ENCODE data around the gene IFT25. TPM values are rescaled to one million over a fixed set of nuclear protein-coding genes. Genes with fewer than 3 reads are reported as not detected.

Gene IFT25
- total RNA-seq, 1 donor from 2014 or later, result 19.2 TPM

DNA sequence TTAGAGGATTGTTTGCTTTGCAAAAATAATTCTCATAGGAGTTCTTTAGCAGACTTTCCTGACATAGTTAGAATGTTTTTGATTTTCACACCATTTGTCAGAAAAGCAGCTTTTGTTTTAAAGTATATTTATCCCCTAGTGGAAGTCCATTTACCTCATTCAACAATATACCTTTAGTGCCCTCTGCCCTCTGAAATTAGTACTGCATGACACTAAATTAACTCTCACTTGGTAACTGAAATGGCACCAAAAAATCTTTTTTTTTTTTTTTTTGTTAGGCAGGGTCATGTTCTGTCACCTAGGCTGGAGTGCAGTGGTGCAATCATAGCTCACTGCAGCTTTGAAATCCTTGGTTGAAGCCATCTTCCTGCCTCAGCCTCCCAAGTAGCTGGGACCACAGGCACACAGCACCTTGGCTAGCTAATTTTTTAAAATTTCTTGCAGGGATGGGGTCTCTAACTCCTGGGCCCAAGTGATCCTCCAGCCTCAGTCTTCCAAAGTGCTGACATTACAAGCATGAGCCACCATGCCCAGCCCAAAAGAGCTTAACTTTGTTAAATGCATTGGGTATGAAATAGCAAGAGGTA, 14.3 kb upstream of the IFT25 start:
- no peak for DNase-seq (ENCODE audit: low spot score in 2 of 2)
- FAIRE-seq, result no peak

DNA sequence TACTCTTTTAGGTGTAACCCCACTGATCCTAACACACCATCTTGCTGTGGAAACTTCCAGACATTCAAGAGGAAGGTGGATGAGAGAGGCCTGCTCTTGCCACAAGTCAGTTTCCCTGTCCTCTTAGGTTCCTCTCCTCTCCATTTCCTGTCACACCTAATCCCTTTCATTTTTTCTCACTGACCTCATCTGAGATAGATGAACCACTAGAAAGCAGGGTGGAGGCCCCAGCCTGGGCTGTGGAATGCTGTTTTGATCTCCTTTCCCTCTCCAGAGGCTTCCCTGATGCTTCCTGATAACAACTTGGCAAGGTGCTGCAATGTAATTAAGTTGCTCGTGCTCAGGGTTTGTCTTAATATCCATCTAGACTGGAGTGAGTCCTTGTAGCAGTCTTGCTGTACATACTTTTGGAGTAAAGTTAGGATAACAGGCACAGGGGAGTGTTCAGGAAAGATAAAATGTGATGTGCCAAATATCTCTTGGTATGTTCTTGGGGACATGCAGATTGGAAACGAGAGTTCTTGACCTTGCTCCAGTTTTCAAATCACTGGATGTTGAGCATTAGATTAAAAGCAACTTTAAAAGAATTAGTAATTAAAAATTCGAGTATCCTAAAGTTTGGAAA, 11.8 kb upstream of the IFT25 start:
- FAIRE-seq (no peak), DNase-seq (ENCODE audit: low spot score in 2 of 2) (no peak)

DNA sequence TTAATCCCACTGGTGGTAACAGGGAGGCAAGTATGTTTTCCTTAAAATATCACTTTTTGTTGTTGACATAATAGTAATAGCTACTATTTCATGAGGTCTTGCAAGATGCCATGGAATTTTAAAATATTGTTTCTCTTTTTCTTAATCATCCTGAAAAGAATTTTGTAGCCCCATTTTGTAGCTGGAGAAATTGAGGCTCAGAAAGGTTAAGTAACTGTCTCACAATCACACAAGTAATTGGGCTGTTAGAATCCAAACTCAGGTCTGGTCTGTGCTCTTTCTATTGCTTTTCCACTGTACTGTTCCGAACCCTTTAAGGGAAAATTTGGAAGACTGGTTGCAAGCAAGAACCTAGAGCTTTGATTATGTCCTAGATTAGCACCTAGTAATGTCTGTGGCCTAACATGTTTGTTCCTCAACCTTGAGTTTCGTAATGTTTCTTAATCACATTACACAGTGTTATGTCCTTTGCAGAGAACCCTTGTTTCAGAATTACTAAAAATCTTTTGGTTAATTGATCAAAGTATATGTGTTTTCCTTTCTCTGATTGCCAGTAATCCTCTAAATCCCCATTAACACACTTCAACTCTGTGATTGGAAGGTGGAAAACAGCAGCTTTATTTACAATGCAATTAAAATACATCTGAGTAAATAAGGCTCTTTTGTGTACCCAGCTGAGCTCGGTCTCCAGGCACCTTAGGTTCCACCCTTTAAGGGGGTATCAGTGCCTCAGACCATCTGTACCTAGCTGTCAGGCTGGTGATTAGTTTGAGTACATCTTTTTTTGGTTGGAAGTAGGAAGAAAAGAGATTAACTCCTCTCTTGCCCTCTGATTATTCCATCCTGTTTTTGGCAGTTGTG, 11.0 kb upstream of the IFT25 start:
- FAIRE-seq (no peak), DNase-seq (ENCODE audit: low spot score in 2 of 2) (no peak)

DNA sequence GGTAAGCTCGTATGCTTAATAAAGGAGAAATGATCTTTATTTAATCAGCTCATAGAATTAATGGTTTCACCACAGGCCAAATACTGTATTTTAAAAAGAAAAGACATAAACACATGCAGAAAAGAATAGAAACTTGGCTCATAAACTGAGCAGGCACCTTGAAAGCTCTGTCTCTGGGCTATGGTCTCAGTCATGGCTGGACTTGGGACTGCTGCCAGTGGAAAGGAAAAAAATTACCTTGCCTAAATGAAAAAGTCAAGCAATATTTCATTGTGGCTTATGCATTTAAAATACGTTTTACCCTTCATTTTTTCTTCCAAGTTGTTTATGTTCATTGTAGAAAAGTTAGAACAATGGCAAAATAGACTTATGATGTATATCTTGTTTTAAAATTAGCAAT, 8.6 kb upstream of the IFT25 start:
- DNase-seq (ENCODE audit: low spot score in 2 of 2) (no peak), FAIRE-seq (no peak)

DNA sequence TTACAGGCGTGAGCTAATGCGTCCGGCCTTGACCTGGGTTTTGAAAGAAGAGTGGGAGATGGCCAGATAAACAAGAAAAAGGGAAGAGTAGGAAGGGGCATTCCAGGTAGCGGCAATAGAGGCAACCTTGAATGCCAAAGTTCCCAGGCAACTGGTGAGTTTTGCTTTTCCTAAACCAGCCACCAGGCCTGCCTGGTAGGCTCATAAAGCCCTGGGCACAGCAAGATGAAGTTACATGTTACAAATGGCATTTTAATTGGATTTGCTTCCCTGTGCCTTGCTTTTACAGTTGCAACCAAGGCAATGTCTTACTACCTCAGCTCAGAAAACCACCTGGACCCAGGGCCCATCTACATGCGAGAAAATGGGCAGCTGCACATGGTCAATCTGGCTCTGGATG, 6.2 kb upstream of the IFT25 start:
- no peak for FAIRE-seq

DNA sequence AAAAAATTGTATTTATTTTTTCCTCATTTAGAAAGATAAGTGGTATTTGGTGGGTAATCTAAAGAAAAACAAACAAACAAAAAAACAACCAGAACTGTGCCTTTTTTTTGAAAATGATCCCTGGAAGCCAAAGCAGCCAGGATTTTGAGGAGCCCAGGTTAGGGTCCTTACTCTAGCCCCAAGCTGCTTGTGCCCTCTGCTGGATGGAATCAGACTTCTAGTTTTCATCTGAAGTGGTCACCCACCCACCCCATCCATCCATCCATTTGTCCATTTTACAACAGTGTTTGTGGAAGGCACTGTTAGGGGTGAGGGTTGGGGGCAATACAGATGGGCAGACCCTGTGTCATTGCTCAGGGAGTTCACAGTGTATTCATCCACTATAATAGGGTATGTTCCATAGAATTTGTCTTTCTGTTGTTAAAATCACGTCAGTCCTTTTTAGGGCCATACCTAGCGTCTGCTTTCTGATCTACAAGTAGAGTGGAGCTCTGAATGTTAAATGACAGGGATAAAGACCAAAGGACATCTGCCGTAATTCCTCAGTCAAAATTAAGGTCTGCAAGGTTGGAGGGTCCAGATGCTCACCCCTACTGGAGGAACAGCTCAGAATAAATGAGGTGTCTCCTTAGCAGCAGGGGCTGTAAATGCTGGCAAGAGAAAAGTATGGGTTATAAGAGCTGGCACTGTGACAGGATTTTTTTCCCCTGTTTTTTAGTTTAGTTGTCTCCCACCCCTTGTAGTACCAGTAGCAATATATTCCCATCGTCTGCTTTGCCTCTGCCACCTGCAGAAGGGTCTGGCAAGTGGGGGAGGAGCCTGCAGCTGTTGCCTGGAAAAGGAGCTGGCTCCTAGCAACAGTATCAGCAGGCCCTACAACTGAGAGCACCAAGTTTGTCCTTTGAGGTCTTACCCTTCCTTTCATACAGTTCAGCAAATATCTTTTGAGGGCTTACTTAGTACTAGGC, 3.8 kb upstream of the IFT25 start:
- no peak for FAIRE-seq
- no peak for DNase-seq (ENCODE audit: low spot score in 2 of 2)

More for the DNA sequence above, 6.2 kb upstream of the IFT25 start:
- no peak for DNase-seq (ENCODE audit: low spot score in 2 of 2)

DNA sequence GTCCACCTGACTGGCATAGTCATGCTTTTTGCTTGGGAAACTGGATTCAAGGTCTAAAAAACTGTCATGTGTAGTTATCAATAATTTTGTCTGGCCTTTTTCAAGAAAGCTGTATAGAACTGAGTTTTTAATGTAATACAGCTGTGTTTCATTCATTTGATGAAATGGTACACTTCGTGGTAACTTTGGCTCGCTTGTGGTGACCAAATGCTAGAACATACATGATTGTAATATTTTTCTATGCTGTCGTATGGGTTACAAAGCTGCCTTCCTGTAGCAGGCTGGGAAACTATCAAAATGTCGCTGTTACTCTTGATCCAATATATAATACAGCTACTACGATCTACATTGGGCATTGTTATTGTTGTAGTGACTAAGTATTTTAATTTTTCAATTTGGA, 2.8 kb upstream of the IFT25 start:
- DNase-seq (ENCODE audit: low spot score in 2 of 2) (no peak), FAIRE-seq (no peak)

DNA sequence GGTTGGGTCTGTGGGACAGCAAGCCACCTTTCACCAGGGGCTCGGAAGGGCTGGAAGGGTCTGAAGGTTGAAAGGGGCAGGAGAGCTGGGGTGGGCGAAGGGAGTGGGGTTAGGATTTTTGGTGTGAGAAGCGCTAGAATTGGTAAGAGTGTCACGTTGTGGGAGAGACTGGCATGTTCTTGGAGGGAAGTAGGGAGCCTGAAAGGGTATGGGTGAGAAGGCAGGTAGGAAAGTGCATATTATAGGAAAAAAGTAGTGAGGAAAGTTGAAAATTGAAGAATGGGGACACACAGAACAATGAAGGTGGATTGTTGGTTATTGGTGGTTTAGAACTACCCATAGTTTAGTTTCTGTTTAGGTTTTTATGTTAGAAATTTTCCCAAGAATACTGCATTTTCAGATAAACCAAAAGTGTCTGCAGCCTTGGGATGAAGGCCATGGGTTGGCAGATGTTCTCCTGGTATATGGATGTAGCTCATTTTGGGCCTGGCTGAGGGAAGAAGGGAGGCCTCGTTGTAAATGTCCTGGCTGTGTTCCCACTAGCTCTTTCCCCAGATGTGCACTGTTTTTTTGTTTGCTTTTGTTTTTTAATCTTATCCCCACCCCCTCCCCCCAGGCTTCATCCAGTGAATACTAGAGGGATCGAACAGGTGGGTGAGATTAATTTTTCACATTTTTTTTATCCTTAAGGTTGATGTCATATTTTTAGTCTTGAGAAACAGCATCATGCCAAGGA, 1.8 kb upstream of the IFT25 start:
- FAIRE-seq, result no peak
- DNase-seq (ENCODE audit: low spot score in 2 of 2), result no peak

DNA sequence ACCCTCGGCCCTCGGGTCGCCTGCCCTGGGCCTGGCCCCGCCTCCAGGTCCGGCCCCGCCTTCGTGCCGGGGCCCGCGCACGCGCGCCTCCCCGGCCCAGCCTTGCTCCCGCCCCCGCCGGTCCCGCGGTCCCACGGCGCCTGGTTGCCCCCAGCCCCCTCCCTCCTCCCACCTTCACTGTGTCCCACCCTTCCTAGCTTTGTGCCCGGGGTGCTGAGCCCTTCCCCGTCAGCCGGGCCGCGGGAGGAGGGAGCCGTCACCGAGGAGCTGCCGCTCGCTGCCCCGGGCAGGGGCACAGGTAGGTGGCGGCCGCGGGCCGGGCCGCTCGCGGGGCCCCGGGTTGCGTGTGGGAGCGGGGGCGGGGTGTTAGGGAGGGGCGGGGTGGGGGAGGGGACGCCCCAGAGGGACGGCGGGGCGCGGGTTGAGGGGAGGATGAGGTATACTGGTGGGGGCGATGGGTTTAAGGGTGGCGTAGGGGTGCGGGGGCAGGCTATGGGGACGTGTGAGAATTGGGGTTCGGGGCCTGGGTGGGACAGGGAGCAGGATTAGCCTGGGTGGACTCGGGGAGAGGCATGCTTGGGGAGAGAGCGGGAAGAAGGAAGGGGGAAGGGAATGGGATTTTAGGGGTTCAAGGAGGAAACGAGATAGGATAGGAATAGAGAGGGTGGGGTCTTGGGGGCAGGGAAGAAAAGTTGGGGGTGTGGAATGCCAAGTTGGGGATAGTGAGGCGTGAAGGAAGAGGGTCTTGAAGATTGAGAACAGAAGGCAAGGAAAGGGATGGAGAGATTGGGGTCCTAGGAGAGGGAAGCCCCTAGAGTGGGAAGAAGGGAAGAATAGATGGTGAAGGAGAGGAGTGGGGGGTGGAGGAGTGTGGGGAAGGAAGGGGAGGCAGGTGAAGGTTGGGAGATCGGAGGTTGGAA, 1.0 kb upstream of the IFT25 start, which contains the start of gene LRRC42:
TSS of gene LRRC42 (plus strand) at position 99 of the 920 bp plus-strand sequence. CDS start 5,650 bp downstream, outside the sequence.
- DNase-seq (ENCODE audit: low spot score in 2 of 2) (peak; percentile 91 to 95), FAIRE-seq (no peak)

DNA sequence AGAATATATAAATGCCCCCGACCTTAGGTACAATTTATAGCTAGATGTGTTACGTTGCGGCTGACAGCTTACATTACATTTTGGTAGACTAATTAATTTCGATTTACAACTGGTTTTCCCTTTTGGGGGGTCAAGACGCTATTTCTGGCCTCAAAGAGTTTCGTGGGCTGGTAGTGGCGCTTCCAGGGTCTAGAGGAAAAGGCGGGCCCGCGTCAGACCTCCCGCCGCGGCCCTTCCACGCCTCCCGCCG, 391 bp downstream of the IFT25 start:
- FAIRE-seq (no peak), DNase-seq (ENCODE audit: low spot score in 2 of 2) (no peak)

DNA sequence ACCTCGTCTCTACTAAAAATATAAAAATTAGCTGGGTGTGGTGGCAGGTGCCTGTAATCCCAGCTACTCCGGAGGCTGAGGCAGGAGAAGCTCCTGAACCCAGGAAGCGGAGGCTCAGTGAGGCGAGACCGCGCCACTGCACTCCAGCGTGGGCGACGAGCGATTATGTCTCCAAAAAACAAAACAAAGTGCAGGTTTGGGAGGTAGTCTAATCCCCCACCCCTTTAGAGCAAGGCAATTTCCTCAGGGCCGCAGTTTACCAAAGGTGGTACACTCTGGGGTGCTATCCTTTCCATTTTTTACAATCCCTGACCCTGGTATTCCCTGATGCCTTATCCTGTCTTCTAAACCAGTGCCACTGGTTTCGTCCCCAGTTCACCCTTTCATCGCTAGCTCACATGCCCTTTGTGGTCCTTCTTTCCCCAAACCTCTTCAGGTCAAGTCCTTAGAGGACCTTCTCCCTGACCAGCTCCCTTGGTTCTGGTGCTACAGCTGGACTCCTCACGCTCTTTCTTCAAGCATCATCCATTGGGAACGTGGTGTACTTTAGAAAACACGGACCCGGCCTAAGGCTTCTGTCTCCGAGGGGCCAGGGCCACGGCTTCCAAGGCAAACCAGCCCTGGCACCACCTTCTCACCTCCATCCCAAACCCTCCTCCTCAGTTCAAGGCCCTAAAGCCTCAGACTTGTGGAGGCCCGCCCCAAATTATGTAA, 873 bp downstream of the IFT25 start:
- no peak for DNase-seq (ENCODE audit: low spot score in 2 of 2)
- FAIRE-seq, result no peak

DNA sequence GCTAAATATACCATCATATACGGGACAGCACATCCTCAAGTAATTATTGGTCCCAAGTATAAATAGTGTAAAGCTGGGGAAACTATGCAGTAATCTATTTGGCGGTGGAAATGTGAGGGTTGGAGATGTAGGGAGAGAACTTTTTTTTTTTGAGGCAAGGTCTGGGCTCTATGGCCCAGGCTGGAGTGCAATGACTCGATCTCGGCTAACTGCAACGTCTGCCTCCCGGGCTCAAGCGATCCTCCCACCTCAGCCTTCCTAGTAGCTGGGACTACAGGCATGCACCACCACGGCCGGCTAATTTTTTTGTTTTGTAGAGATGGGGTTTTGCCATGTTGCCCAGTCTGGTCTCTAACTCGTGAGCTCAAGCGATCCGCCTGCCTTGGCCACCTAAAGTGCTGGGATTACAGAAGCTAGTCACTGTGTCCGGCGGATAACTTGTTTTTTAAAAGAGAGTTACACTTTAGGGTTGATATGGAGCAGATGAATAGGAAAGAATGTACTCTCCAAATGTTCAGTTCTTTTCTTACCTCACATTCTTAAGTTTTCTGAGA, 1.9 kb downstream of the IFT25 start:
- FAIRE-seq (no peak), DNase-seq (ENCODE audit: low spot score in 2 of 2) (no peak)

DNA sequence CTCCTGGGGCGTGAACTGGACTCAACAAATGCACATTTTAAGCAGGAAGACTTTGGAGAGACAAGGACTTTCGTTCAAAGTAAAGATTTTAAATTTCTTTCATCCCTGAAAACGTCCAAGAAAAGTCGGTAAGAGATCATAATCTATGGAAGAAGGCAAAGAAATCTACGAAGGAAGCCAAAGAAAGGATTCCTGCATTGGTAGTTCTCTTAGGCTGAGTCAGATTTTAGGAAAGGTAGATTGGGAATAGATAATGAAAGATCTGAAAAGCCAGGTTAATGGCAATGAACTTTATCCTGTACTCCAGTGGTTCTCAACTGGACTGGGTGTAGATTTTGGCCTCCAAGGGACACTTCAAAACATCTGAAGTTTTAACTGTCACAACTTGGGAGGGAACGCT, 2.4 kb downstream of the IFT25 start:
- no peak for FAIRE-seq

DNA sequence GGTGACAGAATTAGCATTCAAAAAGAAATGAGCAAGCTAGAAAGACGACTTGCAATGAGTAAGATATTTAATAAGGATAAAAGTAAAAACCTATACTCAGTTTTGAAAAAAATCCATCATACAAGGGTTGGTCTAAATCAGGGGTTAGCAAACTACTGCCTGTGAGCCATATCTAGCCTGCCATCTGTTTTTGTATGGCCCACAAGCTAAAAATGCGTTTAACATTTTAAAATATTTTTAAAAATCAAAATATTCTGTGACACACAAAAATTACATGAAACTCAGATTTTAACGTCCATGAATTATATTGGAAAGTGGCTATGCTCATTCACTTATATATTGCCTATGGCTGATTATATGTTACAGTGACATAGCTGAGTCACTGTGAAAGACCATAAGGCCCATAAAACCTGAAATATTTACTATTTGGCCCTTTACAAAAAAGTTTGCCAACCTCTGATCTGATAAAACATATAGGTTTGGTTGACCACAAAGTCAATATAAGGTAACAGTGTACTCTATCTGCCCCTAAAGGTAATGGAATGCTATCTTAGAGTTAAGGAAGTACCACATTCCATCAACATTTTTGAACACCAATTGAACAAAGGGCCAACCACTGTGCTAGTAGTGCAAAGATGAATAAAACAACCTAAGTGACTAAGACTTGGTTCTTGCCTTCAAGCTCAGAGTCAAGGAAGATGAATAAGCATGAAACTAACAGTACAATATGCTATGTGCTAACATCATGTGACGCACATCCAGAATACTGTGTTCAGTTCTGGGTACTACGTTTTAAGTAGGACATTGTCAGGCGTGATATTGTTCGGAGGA, 3.2 kb downstream of the IFT25 start:
- DNase-seq (ENCODE audit: low spot score in 2 of 2) (no peak), FAIRE-seq (no peak)

More for the DNA sequence above, 2.4 kb downstream of the IFT25 start:
- DNase-seq (ENCODE audit: low spot score in 2 of 2), result no peak

DNA sequence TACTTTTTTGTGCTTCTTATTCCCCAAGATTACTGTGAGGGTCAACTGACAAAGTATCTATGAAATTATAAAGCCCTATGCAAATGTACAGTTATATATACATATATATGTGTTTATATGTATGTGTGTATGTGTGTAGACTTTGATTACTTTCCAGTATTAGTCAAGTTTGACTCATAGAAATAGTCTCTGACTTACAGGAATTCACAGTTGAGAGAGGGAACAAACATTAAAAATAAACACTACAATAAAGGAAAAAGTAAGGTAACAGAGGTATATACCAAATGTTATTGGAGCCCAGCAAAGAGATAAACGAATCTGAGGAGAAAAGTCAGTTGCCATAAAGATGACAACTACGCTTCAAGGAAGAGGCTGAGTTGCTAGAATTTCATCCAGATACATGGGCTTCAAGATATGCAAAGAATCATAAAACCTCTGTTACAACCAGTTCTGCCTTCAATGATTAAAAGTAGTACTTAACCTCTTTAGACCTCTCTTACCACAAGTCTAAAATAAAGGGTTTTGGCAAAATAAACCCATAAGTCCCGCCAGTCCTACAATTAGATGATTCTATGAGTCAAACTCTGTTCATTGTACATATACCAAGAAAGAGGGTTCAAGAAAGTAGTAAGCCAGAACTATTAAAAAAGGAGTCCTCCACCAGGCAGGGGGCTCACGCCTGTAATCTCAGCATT, 7.2 kb downstream of the IFT25 start:
- DNase-seq (ENCODE audit: low spot score in 2 of 2) (no peak), FAIRE-seq (no peak)

DNA sequence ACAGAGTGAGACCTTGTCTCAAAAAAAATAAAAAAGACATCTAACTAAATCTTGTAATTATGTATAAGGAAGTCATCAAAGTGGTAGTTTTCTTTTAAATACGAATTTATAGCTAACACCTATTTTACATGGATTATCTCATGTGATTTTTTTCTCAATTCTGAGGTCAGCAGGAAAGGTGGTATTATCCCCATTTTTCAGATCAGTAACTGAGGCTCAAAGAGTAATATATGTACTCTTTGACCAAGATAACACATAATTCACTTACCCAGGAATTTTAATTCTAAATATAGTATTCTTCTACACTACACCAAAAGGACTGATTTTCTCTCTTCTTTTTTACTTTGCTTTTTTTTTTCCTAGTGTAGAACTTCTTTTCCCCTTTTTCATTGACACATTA, 9.1 kb downstream of the IFT25 start:
- FAIRE-seq (no peak), DNase-seq (ENCODE audit: low spot score in 2 of 2) (no peak)

Data from frontal cortex (tissue), 4 donors.